ENCODE measurements around the gene GATA5.

Gene GATA5

GRCh38 chr20:62488470-62488869 lies 12.7 kb upstream of the GATA5 start:
- DNase-seq (ENCODE audit: low spot score) (no peak), FAIRE-seq (no peak)

GRCh38 chr20:62487561-62488354 lies 12.0 kb upstream of the GATA5 start:
- DNase-seq (ENCODE audit: low spot score): no peak
- no peak for FAIRE-seq

DNA sequence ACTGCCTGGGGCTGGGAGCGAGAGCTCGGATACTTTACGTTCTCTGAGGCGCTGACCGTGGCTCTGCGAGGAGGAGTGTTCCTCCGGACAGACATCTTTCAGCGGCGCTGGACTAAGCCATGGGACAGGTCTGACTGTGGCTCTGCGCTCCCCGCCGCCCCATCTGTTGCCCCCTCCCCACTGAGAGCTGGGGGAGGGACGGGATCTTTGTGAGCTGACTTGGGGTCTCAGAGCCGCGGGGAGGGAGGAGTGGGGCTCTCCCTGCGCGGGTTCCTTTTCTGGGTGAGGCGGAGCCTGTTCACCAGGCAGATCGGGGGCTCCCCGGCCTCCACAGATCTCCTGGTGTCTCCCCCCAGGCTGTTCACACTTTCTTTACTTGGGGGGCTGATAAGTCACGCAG lies 11.3 kb upstream of the GATA5 start:
- FAIRE-seq (no peak), DNase-seq (ENCODE audit: low spot score) (no peak)

DNA sequence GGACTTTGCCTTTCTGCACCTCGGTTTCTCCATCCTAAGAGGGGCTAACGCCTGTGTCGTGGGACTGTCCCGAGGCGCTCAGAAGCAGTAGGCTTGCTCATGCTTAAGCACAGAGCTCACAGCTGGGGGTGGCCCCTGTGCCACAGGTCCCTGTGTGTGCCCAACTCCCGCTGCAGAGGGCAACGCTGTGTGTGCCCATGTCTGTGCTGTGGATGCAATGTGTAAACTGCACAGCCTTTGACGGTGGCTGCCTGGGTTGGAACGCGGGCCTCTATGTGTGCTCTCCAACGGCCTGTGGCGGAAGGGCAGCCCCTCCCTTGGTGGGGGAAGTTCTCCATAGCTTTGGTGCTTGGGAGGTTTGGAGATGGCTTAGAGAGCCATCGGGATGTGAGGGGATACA lies 10.7 kb upstream of the GATA5 start:
- FAIRE-seq (no peak), DNase-seq (ENCODE audit: low spot score) (no peak)

DNA sequence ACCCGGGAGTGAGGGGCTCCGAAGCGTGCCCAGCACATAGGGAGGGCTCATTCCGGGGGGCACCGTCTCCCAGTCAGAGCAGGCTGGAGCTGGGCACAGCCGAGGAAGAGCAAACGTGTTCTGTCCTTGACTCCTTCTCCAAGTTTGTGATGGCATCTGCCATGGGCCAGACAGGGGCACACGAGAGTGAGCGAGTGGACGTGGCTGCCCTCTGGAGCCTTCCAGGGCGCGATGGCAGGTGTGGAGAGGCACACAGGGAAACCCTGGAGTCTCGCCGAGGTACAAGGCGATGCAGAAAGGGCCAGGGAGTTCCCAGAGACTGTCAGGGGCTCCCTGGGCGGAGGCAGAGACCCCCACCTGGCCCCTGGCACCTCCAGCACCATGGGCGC lies 9.9 kb upstream of the GATA5 start:
- no peak for DNase-seq (ENCODE audit: low spot score)
- FAIRE-seq: no peak

DNA sequence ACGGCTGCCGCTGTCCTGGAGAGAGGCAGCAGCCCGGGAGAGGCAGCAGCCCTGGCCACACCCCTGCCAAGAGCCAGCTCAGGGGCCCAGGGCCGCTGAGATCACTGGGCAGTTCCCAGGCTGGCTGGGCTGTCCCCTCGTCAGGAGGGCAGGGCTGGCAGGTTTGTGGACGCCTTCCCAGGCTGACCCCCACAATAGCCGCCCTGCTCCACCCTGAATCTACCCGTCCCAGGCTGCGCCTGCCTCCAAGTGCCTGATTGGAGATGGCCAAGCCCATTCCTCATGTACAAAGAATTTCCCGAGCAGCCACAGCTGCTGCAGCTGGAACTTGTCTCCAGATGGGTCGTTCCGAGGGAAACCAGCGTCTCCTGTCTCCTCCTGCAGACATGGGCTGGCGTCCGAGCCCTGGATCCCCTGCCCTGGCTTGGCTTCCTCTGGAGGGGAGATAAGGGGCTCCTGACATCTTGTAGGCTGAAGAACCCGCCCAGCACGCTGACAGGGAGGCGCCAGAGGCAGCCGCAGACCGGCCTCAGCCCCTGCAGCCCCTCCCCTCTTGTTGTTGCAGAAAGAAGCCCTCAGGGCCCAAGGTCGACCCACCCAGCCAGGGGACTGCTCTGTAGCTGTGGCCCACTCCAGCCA lies 9.4 kb upstream of the GATA5 start:
- FAIRE-seq (no peak), DNase-seq (ENCODE audit: low spot score) (no peak)

DNA sequence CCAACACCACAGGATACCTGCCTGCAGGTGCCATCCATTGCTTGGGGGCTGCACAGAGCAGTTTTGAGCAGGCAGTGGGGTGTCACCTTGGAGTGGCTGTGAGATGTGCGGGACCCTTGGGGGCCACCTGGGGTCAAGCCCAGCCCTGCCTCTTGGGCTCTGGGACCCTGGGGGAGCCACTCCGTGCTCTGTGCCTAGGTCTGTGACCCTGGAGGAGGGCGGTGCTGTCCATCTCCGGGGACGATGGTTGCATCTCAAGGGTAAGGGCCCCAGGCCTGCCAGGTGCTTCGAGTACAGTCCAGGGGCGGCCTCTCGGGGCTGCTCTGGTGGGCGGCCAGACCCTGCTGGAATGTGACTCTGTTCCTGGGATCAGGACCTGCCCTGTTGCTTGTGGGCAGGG lies 8.7 kb upstream of the GATA5 start:
- DNase-seq (ENCODE audit: low spot score): no peak
- no peak for FAIRE-seq

DNA sequence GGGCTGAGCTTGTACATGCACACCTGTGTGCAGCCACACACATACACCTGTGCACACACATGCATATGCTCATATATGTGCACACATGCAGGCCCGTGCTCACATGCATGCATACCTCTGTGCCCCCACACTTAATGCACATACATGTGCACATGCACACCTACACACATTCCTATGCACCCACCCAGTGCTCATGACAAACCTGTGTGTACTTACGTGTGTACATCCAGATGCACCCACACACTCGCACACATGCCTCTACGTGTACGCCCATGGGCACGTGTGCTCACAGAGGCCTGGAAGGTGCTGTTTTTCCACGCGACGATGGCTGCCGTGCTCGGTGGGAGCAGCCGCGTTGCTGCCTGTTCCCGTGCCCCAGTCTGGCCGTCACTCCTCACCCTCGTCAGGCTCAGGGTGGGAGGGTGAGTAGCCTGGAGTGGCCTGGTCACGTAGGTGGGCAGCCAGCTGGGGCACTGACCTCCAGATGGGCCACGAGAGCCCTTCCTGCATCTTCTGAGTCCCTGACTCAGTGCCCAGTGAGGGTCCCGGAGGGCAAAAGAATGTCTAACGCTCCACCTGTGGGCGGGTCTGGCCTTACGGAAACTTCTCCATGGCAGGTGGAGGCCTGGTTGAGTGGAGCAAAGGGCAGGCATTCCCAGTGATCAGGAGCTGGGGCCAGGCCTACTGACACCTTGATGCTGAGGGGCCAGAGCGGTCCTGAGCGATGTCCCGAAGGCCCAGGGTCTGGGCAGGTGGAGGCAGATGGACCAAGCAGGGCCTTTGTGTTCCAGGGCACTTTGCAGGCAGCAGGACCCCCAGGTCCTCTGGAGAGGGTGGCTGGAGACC lies 8.0 kb upstream of the GATA5 start:
- DNase-seq (ENCODE audit: low spot score) (no peak), FAIRE-seq (no peak)

DNA sequence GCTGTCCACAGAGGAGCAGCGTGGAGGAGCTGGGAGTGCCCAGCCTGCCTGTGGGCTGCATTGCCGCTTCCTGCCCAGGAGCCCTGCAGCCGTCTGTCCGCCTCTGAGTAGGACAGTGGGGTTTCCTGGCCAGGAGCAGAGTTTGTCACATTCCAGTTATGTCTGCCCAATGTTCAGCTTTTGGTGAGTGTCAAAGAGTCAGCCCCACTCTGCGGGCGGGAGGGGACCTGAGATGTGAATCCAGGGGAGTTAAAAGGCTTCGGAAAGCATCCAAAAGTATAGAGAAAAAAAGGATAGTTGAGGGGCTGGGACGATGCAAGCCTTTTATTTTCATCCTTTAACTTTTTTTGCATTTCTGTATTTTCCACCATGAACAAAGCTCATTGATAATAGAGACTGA lies 7.2 kb upstream of the GATA5 start:
- no peak for FAIRE-seq
- no peak for DNase-seq (ENCODE audit: low spot score)

- FAIRE-seq (no peak), DNase-seq (ENCODE audit: low spot score) (no peak)
Observed at GRCh38 chr20:62482146-62482809, 6.5 kb upstream of the GATA5 start.

DNA sequence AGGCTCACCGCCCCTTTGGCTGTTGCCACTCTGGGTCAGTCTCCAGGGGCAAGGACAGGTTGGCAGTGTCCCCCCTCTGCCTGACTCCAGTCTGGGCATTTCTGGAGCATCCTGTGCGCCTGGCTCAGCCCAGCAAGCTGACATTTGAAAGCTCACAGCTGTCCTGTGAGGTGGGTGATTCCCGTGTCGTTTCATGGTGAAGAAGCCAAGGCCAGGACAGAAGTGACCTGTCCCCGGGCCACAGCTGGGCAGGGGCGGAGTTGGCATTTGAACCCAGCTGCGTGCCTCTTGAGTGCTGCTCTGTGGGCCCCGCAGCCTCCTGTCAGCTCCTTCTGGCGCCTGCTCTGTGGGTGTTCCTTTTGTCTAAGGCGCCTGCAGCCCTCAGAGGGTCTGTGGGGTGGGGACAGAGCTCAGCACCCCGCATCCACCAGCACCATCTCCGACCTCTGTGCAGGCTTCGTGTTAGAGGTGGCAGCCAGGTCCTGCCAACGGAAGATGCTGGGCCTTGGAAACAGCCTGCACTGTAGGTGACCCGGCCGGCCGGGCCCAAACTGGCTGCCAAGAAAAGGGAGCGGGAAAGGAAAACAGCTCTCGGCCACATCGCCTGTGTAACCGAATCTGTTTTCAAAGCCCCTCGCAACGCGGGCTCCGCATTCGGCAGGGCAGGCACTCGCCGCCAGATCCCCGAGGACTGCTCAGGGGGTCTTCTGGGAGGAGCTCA lies 5.8 kb upstream of the GATA5 start:
- no peak for FAIRE-seq
- no peak for DNase-seq (ENCODE audit: low spot score)

GRCh38 chr20:62480318-62480717 lies 4.5 kb upstream of the GATA5 start:
- no peak for FAIRE-seq
- DNase-seq (ENCODE audit: low spot score): no peak

- no peak for FAIRE-seq
Observed at GRCh38 chr20:62479656-62480055, 3.9 kb upstream of the GATA5 start.

GRCh38 chr20:62479156-62479555 lies 3.4 kb upstream of the GATA5 start:
- DNase-seq (ENCODE audit: low spot score) (no peak), FAIRE-seq (no peak)

More at GRCh38 chr20:62479656-62480055, 3.9 kb upstream of the GATA5 start:
- DNase-seq (ENCODE audit: low spot score): no peak

GRCh38 chr20:62477669-62478455 lies 2.1 kb upstream of the GATA5 start:
- DNase-seq (ENCODE audit: low spot score) (no peak), FAIRE-seq (no peak)

DNA sequence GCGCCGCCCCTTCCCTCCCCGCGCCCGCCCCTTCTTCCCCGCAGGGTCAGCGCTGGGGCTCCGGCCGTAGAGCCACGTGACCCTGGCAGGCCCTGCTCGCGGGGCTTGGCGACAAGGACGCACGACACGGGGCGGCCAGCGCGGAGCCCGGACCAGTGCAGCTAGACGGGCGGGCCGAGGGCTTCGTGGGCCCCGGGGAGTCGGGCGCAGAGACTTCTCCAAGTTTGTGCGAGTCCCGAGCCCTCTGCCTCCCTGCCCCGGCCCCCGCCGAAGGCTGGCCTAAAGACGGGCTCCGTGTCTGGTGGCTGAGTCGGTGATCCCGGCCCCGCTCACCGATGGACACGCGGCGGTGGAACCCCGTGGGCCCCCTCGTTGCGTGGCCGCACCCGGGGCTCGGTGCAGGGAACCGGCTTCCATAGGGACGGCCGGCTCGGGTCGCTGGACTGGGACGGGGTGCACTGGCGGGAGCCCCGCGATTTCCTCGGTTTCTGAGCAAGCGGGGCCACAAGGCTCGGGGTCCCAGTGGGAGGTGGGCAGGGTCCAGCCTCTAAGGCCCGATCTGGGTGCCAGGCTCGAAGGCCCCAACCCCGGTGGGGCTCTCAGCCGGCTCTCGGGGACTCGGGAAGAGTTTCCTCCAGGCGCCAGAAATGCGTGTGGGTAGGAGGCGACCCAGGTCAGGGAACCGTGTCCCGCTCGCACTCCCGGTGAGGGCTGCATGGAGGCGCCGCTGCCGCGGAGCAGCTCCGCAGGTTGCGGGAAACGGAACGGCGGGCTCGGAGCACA lies 452 bp upstream of the GATA5 start:
- no peak for FAIRE-seq
- DNase-seq (ENCODE audit: low spot score): no peak

- no peak for DNase-seq (ENCODE audit: low spot score)
- no peak for FAIRE-seq
Observed at GRCh38 chr20:62475027-62475771, 596 bp downstream of the GATA5 start.

DNA sequence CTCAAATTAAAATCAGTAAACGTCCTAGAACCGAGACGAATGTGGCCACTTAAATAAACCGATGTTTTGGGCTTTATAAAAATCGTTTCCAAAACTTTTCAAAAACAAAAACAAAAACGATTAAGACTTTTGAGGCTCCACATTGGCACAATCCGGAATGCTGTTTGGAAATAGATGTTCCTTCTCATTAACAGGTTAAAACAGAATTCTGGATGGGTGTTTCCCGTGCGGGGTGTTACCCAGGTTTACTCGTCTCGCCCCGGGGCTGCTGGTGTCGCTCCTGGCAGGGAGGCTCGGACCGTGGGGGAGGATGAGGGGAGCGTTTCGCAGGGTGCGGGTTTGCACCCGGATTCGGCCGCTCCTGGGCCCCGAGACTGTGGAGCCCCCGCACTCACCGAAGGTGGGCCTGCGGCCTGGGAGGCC lies 1.2 kb downstream of the GATA5 start:
- FAIRE-seq: no peak
- no peak for DNase-seq (ENCODE audit: low spot score)
